HEK293 (cell line): Measurements from ENCODE around the gene SMC6.

ENCODE experiments used
- SALL2 ChIP-seq: fragments of 450-650 bp; formaldehyde crosslinking; IDR thresholded peaks from 2 replicates; pipeline ENCODE4 v1.5.0; 2017; ENCODE audit warnings: missing biosample characterization, mild to moderate bottlenecking, missing genetic modification characterization, borderline replicate concordance
- SP2 ChIP-seq: fragments of 450-650 bp; formaldehyde crosslinking; IDR thresholded peaks from 2 replicates; pipeline ENCODE4 v1.5.1; 2016; ENCODE audit warnings: missing biosample characterization, missing genetic modification characterization
- ZFP3 ChIP-seq: fragments of 450-650 bp; formaldehyde crosslinking; IDR thresholded peaks from 2 replicates; pipeline ENCODE4 v1.5.1; 2016; ENCODE audit warnings: low read depth, missing biosample characterization, missing genetic modification characterization
- ZNF121 ChIP-seq: fragments of 450-650 bp; formaldehyde crosslinking; IDR thresholded peaks from 2 replicates; pipeline ENCODE4 v1.5.1; 2016; ENCODE audit warnings: missing biosample characterization, missing genetic modification characterization
- ZNF140 ChIP-seq: fragments of 450-650 bp; formaldehyde crosslinking; IDR thresholded peaks from 2 replicates; pipeline ENCODE4 v1.5.1; 2016; ENCODE audit warnings: missing biosample characterization, missing genetic modification characterization
- ZNF423 ChIP-seq: fragments of 450-650 bp; formaldehyde crosslinking; IDR thresholded peaks from 2 replicates; pipeline ENCODE4 v1.5.1; 2016; ENCODE audit warnings: missing biosample characterization, missing genetic modification characterization
- ZNF664 ChIP-seq: fragments of 450-650 bp; formaldehyde crosslinking; IDR thresholded peaks from 2 replicates; pipeline ENCODE4 v1.5.1; 2016; ENCODE audit warnings: missing biosample characterization, missing genetic modification characterization
- TF ChIP-seq, protein P1 (sequence below): fragments of 450-650 bp; formaldehyde crosslinking; IDR thresholded peaks from 2 replicates; pipeline ENCODE4 v1.5.1; 2016; ENCODE audit warnings: missing biosample characterization, missing genetic modification characterization
- TF ChIP-seq, protein P2 (sequence below): IDR thresholded peaks from 2 replicates; pipeline ENCODE4 v1.6.1; 2011; ENCODE audit warnings: mild to moderate bottlenecking, low read depth, low read length, borderline replicate concordance

DNA sequence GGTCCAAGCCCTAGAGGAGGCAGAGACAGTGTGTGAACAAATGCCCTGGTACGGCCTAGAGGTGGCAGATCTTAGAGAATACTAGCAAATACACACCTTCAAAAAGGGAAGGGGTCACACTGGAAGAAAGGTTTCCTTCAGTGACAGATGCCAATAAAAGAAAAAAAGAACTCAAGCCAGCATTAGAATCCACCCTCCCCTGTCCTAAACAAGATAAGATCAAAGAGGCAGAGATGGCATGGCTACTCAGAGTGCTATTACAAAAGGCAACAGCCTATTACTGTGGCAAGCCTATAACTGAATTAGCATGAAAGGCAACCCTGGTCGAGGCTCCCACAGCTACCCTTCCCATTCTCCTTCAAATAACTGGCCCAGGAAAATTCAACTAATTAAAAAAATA is 69.6 kb downstream of the SMC6 start:
- TF ChIP-seq, protein P1, sequence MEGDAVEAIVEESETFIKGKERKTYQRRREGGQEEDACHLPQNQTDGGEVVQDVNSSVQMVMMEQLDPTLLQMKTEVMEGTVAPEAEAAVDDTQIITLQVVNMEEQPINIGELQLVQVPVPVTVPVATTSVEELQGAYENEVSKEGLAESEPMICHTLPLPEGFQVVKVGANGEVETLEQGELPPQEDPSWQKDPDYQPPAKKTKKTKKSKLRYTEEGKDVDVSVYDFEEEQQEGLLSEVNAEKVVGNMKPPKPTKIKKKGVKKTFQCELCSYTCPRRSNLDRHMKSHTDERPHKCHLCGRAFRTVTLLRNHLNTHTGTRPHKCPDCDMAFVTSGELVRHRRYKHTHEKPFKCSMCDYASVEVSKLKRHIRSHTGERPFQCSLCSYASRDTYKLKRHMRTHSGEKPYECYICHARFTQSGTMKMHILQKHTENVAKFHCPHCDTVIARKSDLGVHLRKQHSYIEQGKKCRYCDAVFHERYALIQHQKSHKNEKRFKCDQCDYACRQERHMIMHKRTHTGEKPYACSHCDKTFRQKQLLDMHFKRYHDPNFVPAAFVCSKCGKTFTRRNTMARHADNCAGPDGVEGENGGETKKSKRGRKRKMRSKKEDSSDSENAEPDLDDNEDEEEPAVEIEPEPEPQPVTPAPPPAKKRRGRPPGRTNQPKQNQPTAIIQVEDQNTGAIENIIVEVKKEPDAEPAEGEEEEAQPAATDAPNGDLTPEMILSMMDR, result no peak
- TF ChIP-seq, protein P2, sequence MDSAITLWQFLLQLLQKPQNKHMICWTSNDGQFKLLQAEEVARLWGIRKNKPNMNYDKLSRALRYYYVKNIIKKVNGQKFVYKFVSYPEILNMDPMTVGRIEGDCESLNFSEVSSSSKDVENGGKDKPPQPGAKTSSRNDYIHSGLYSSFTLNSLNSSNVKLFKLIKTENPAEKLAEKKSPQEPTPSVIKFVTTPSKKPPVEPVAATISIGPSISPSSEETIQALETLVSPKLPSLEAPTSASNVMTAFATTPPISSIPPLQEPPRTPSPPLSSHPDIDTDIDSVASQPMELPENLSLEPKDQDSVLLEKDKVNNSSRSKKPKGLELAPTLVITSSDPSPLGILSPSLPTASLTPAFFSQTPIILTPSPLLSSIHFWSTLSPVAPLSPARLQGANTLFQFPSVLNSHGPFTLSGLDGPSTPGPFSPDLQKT, result no peak
- no peak for TF ChIP-seq ZNF140 (tag by site-specific recombination)
- no peak for TF ChIP-seq SP2
- no peak for TF ChIP-seq ZNF423 (tag by site-specific recombination)
- TF ChIP-seq ZNF121, result no peak
- TF ChIP-seq SALL2 (tag by site-specific recombination), result no peak
- TF ChIP-seq ZNF664, result no peak
- TF ChIP-seq ZFP3, result no peak
